ENCODE data around the gene DEF6. TPM values are rescaled to one million over a fixed set of nuclear protein-coding genes. Genes with fewer than 3 reads are reported as not detected.

DEF6 gene
- polyA plus RNA-seq, 1 experiment, result 4.1 TPM

DNA sequence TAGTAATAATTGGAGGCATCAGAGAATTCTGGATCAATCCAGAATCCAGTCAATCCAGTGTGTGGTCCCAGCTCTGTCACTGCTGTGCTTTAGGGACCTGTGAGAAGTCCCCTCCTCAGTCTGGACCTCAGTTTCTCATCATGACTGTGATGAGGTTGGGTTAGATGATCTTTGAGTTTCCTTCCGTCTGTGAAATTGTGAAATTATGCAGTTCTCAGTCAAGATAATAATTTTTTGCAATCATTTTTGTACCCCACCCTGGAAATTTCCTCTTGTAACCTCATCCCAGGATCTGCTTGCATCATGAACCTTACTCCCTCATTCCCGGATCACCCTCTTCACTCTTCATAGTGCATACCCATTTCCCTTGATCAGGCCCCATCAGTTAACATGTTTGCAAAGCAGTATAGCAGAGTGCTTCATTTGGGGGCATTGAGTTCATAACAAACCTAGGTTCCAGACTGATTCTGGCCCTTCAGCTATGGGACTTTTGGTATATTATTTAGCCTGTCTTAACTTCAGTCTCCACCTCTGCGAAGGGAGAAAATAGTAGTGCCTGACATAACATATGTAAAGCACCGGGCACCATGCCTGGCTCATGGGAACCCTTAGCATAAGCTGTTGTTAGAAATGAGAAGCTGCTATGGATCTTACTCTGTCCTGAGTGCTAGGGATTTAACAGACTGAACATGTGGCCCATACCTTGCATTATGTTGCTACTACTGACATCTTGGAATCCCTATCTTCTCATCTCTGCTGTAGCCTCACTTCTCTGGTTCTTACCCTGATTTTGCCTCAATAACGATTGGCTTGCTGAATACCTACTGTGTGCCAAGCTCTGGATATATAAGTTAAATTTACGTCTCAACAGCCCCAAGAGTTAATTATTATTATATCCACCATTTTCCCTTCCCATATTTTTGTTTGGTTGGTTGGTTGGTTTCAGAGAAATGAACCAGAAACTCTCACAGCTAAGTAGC lies 36.7 kb upstream of the DEF6 start:
- TF ChIP-seq, protein P1, sequence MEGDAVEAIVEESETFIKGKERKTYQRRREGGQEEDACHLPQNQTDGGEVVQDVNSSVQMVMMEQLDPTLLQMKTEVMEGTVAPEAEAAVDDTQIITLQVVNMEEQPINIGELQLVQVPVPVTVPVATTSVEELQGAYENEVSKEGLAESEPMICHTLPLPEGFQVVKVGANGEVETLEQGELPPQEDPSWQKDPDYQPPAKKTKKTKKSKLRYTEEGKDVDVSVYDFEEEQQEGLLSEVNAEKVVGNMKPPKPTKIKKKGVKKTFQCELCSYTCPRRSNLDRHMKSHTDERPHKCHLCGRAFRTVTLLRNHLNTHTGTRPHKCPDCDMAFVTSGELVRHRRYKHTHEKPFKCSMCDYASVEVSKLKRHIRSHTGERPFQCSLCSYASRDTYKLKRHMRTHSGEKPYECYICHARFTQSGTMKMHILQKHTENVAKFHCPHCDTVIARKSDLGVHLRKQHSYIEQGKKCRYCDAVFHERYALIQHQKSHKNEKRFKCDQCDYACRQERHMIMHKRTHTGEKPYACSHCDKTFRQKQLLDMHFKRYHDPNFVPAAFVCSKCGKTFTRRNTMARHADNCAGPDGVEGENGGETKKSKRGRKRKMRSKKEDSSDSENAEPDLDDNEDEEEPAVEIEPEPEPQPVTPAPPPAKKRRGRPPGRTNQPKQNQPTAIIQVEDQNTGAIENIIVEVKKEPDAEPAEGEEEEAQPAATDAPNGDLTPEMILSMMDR (IDR thresholded peaks at IDR 0.05; ENCODE audit: insufficient read depth, low read depth, low read length), result no peak
- Histone ChIP-seq H3K4me3 (ENCODE audit: low read depth, low read length) (peak overlapping the region; percentile 93), H3K36me3 (ENCODE audit: control insufficient read depth, insufficient read depth, low read length) (no peaks in the 10 kb centered on the region), H3K27me3 (ENCODE audit: control insufficient read depth, insufficient read depth, low read length) (no peaks in the 10 kb centered on the region)
- ChIA-PET CTCF (interaction anchor here (1.5 kb wide), 1 partner anchor 20 kb away, joined by 5 read pairs; no protein-coding TSS in a partner anchor), POLR2A (no interaction called here)
- no peak for DNase-seq (ENCODE audit: low read depth)

DNA sequence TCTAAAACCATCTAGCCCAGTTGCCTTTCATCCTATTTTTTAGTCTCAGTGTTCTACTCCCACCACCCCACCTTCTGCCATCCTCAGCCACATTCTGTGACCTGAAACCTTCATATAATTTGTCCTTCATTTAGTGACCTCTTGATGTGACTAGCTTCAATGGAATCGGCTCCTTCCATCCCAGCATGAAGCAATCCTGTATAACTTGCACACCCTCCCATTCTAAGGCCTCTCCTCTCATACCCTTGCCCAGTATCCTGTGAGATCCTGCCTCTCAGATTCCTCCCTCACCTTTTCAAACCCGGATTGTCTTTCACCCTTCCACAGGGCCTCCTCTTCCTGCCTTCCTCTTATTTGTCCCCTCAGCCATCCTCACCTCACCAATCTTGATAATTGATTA lies 35.0 kb upstream of the DEF6 start:
- CTCF ChIA-PET, result no interaction called here
- no peaks in the 10 kb centered on the region for H3K27me3 ChIP-seq (ENCODE audit: control insufficient read depth, insufficient read depth, low read length)
- TF ChIP-seq, protein P1 (IDR thresholded peaks at IDR 0.05; ENCODE audit: insufficient read depth, low read depth, low read length), result no peak
- H3K4me3 ChIP-seq (ENCODE audit: low read depth, low read length), result no peak overlapping the region
- DNase-seq (ENCODE audit: low read depth), result no peak
- POLR2A ChIA-PET, result no interaction called here
- no peaks in the 10 kb centered on the region for H3K36me3 ChIP-seq (ENCODE audit: control insufficient read depth, insufficient read depth, low read length)

DNA sequence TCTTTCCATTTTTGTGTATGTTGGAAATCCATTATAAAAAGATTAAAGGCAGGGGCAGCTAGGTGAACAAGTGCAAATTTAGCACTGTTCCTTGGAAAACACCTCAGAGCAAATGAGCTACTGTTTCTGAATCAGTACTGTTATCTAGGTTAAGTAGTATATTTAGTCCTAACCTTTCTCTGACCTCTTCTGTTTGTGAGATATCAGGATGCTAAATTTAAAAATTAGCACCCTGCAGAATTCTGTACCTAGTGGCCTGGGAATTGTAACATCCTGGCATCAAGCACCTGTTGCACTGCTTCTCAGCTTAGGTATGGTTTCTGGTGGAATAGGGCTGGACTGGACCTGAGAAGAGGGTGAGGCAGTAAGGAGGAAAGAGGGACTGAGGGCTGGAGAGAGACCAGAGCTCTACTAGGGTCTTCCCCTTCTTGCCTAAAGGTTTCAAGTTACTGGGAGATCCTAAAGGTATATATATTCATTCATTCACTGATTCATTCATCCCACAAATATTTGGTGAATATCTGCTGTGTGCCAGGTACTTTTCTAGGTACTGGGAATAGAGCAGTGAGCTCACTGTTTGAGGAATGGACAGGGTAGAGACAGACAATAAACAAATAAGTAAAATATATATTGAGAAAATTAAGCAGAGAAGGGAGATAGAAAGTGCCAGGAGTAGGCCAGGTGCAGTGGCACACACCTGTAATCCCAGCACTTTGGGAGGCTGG lies 32.9 kb upstream of the DEF6 start:
- no peak for DNase-seq (ENCODE audit: low read depth)
- ChIA-PET CTCF (interaction anchor here (0.8 to 1.2 kb wide), 3 partner anchors 22 to 23 kb away, joined by 3 to 4 read pairs (median 3); no protein-coding TSS in a partner anchor), POLR2A (no interaction called here)
- Histone ChIP-seq H3K27me3 (ENCODE audit: control insufficient read depth, insufficient read depth, low read length) (no peaks in the 10 kb centered on the region), H3K36me3 (ENCODE audit: control insufficient read depth, insufficient read depth, low read length) (no peaks in the 10 kb centered on the region), H3K4me3 (ENCODE audit: low read depth, low read length) (no peak overlapping the region)
- TF ChIP-seq, protein P1 (IDR thresholded peaks at IDR 0.05; ENCODE audit: insufficient read depth, low read depth, low read length), result no peak

DNA sequence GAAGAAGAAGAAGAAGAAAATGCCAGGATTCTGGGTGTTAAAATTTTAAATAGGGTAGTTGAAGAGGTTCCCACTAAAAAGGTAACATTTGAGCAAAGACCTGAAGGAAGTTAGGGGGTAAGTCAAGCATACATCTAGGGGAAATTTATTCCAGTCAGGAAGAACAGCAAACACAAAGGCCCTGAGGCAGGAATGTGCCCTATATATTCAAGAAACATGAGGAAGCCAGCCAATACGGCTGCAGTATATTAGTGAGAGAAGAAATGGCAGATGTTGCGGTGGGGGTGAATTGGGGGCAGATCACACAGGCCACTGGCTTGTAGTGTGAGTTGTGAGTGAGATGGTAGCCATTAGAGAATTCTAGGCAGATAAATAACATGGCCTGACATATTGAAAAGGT lies 32.1 kb upstream of the DEF6 start:
- no peaks in the 10 kb centered on the region for H3K36me3 ChIP-seq (ENCODE audit: control insufficient read depth, insufficient read depth, low read length)
- POLR2A ChIA-PET, result no interaction called here
- no peak overlapping the region for H3K4me3 ChIP-seq (ENCODE audit: low read depth, low read length)
- no peak for DNase-seq (ENCODE audit: low read depth)
- no peaks in the 10 kb centered on the region for H3K27me3 ChIP-seq (ENCODE audit: control insufficient read depth, insufficient read depth, low read length)
- CTCF ChIA-PET, result interaction anchor here (0.8 to 1.2 kb wide), 2 partner anchors 21 to 24 kb away, joined by 3 to 4 read pairs; no protein-coding TSS in a partner anchor
- TF ChIP-seq, protein P1 (IDR thresholded peaks at IDR 0.05; ENCODE audit: insufficient read depth, low read depth, low read length), result no peak

DNA sequence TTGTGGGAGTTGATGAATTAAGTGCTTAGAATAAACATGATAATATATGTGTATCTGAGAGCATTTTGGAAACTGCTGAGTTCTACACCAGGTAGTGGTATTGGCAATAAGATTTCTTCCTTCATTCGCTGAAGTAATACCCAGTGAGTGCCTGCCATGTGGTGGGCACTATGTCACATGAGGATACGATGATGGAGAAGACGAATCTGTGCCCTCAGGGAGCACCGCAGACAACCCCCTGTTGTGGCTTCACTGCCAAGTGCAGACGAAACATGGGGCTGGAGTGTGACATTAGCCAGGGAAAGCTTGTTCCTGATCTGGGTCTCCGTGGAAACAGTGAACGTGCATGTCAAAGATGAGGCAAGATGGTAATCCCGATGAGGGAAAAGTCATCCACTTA lies 30.2 kb upstream of the DEF6 start:
- no peaks in the 10 kb centered on the region for H3K36me3 ChIP-seq (ENCODE audit: control insufficient read depth, insufficient read depth, low read length)
- ChIA-PET CTCF (interaction anchor here (0.7 to 1.5 kb wide), 3 partner anchors 27 to 61 kb away, joined by 3 read pairs; no protein-coding TSS in a partner anchor), POLR2A (no interaction called here)
- TF ChIP-seq, protein P1 (IDR thresholded peaks at IDR 0.05; ENCODE audit: insufficient read depth, low read depth, low read length), result no peak
- H3K4me3 ChIP-seq (ENCODE audit: low read depth, low read length), result no peak overlapping the region
- DNase-seq (ENCODE audit: low read depth), result no peak
- no peaks in the 10 kb centered on the region for H3K27me3 ChIP-seq (ENCODE audit: control insufficient read depth, insufficient read depth, low read length)
